ENCODE data around the gene FBXL13.

FBXL13 gene

GRCh38 chr7:102890971-102891692 lies 183.5 kb downstream of the FBXL13 start:
- no peak for TF ChIP-seq CTCF (IDR thresholded peaks at IDR 0.05; ENCODE audit: unreplicated experiment in 3 of 3)
- H3K27me3 Mint-ChIP-seq (ENCODE audit: low read depth), result no peaks in the 10 kb centered on the region
- H3K36me3 Mint-ChIP-seq (ENCODE audit: low read depth), result no peaks in the 10 kb centered on the region
- H3K4me1 Mint-ChIP-seq, result peaks cover 66% of the 10 kb centered on the region
- peak overlapping the region; percentile 91 to 98 (median 96) for H3K27ac Mint-ChIP-seq
- H3K9me3 Mint-ChIP-seq, result no peaks in the 10 kb centered on the region
- H3K4me3 Mint-ChIP-seq, result no peak overlapping the region

- TF ChIP-seq CTCF (IDR thresholded peaks at IDR 0.05; ENCODE audit: unreplicated experiment in 3 of 3), result no peak
- Mint-ChIP-seq H3K4me3 (peak overlapping the region in 1 of 3 experiments; percentile 3), H3K9me3 (no peaks in the 10 kb centered on the region), H3K4me1 (peaks cover 59% of the 10 kb centered on the region), H3K27ac (peak overlapping the region; percentile 91 to 98 (median 96)), H3K27me3 (ENCODE audit: low read depth) (no peaks in the 10 kb centered on the region), H3K36me3 (ENCODE audit: low read depth) (no peaks in the 10 kb centered on the region)
Measured at GRCh38 chr7:102890292-102890970, 184.2 kb downstream of the FBXL13 start.

GRCh38 chr7:102889851-102890250 lies 184.7 kb downstream of the FBXL13 start:
- no peak overlapping the region for H3K4me3 Mint-ChIP-seq
- H3K9me3 Mint-ChIP-seq, result no peaks in the 10 kb centered on the region
- TF ChIP-seq CTCF (IDR thresholded peaks at IDR 0.05; ENCODE audit: unreplicated experiment in 3 of 3), result no peak
- peak overlapping the region; percentile 91 to 98 (median 96) for H3K27ac Mint-ChIP-seq
- H3K4me1 Mint-ChIP-seq, result peaks cover 53% of the 10 kb centered on the region
- no peaks in the 10 kb centered on the region for H3K27me3 Mint-ChIP-seq (ENCODE audit: low read depth)
- H3K36me3 Mint-ChIP-seq (ENCODE audit: low read depth), result no peaks in the 10 kb centered on the region

DNA sequence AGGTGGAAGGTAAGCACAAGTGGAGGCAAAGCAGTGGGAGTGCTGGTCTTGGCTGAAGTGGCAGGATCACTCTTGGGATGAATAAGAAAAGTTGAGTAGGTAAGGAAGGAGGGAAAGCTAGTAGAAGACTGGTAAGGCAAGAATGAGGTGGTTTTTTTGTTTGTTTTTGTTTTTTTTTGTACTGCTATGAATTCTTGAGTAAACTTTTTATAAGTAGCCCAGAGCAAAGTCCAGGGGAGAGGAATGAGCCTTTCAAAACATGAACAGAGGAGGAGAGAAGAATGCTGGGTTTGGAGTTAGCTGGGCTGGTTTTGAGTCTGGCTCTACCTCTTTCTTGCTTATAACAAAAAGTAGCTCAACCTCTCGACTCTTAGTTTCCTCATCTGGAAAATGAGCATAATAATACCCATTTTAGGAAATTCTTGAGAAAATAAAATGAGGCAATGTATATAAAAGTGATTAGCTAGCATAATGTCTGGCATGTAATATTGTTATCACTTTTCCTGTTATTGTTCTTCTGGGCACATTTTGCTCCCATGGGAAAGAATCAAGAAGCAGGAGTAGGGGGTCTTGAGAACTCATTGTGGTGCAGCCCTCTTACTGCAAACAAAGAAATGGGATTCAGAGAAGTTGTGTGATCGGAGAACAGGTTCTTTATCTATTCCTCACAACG lies 185.9 kb downstream of the FBXL13 start:
- Mint-ChIP-seq H3K36me3 (ENCODE audit: low read depth) (no peaks in the 10 kb centered on the region), H3K4me1 (peaks cover 47% of the 10 kb centered on the region), H3K27ac (peak overlapping the region in 2 of 3 experiments; percentile 70 to 98), H3K4me3 (no peak overlapping the region), H3K9me3 (no peaks in the 10 kb centered on the region), H3K27me3 (ENCODE audit: low read depth) (no peaks in the 10 kb centered on the region)
- TF ChIP-seq CTCF (IDR thresholded peaks at IDR 0.05; ENCODE audit: unreplicated experiment in 3 of 3), result no peak

DNA sequence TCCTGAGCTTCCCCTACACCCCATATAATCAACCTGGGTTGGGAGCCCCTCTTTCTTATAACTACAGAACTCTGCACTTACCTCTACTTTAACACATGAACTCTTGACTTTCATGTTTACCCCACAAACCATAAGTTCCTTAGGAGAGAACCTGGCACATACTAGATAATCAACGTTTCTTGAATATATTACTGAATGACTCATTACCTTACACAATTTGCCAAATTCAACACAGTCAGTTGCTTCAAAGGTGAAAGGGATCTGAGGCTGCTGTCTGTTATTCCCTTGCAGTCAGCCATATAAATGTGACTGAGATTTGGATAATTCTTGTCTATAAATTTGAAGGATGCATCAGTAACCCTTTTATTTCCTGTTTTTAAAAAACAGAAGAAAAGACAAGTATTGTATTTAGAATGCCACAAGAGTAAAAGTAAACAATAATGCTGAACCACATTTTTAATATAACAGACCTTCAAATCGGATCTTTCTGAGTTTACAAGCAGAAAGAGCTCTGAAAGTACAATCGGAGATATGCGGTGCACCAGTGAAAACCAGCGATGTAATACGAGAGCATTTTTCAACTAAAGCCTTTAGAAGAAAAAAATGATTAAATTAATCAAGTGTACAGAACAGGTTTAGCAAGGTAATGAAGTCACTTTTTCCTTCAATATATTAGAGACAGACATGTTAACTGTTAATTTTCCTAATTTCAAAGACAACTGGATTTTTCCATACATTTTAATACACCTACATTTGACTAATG lies 191.3 kb downstream of the FBXL13 start:
- TF ChIP-seq CTCF (IDR thresholded peaks at IDR 0.05; ENCODE audit: unreplicated experiment in 3 of 3), result no peak
- Mint-ChIP-seq H3K27me3 (ENCODE audit: low read depth) (no peaks in the 10 kb centered on the region), H3K4me1 (peaks cover 15% of the 10 kb centered on the region), H3K9me3 (no peaks in the 10 kb centered on the region), H3K27ac (peak overlapping the region; percentile 8 to 68 (median 64)), H3K36me3 (ENCODE audit: low read depth) (no peaks in the 10 kb centered on the region), H3K4me3 (no peak overlapping the region)
